GM23248 (cell line): ENCODE data around the gene KCTD5. TPM values are rescaled to one million over a fixed set of nuclear protein-coding genes. Genes with fewer than 3 reads are reported as not detected.
A peak's percentile ranks its signal among the peaks of the same experiment; 100 is the strongest.

Experiments
- DNase-seq: peaks from one replicate; pipeline ENCODE4 v3.0.0-alpha.2; 2015
- H2AFZ ChIP-seq: fragments of 200-600 bp; sonication (generic); 2 replicates; pipeline ENCODE4 v1.6.1; 2016; ENCODE audit warnings: antibody characterized with exemption
- H3F3A ChIP-seq: fragments of 200-600 bp; sonication (generic); 2 replicates; pipeline ENCODE4 v1.6.1; 2016; ENCODE audit warnings: mild to moderate bottlenecking, antibody characterized with exemption, mixed run types; ENCODE audit not compliant: insufficient read depth
- H3K27ac ChIP-seq: fragments of 200-600 bp; sonication (generic); 2 replicates; pipeline ENCODE4 v1.5.1; 2016; ENCODE audit warnings: mild to moderate bottlenecking
- H3K27me3 ChIP-seq: fragments of 200-600 bp; sonication (generic); replicated peaks from 2 replicates; pipeline ENCODE4 v1.6.1; 2016; ENCODE audit warnings: mild to moderate bottlenecking; ENCODE audit not compliant: insufficient read depth
- H3K36me3 ChIP-seq: fragments of 200-600 bp; sonication (generic); 2 replicates; pipeline ENCODE4 v1.6.1; 2016; ENCODE audit warnings: low read depth, mild to moderate bottlenecking
- H3K4me1 ChIP-seq: fragments of 200-600 bp; sonication (generic); 2 replicates; pipeline ENCODE4 v1.6.1; 2016; ENCODE audit warnings: mild to moderate bottlenecking; ENCODE audit not compliant: insufficient read depth
- H3K4me2 ChIP-seq: fragments of 200-600 bp; sonication (generic); one replicate; pipeline ENCODE4 v1.6.1; 2016; ENCODE audit warnings: mild to moderate bottlenecking; ENCODE audit not compliant: unreplicated experiment
- H3K4me3 ChIP-seq: fragments of 200-600 bp; sonication (generic); 2 replicates; pipeline ENCODE4 v1.5.1; 2016; ENCODE audit warnings: mild to moderate bottlenecking
- H3K79me2 ChIP-seq: fragments of 200-600 bp; sonication (generic); 2 replicates; pipeline ENCODE4 v1.6.1; 2016; ENCODE audit warnings: mild to moderate bottlenecking; ENCODE audit not compliant: insufficient read depth
- H3K9ac ChIP-seq: fragments of 200-600 bp; sonication (generic); 2 replicates; pipeline ENCODE4 v1.6.1; 2016; ENCODE audit warnings: mild to moderate bottlenecking
- H3K9me2 ChIP-seq: fragments of 200-600 bp; sonication (generic); 2 replicates; pipeline ENCODE4 v1.6.1; 2016; ENCODE audit warnings: mixed run types, mild to moderate bottlenecking, moderate library complexity; ENCODE audit not compliant: insufficient read depth
- H3K9me3 ChIP-seq: fragments of 200-600 bp; sonication (generic); one replicate; pipeline ENCODE4 v1.6.1; 2017; ENCODE audit warnings: low read depth
- H4K20me1 ChIP-seq: fragments of 200-600 bp; sonication (generic); 2 replicates; pipeline ENCODE4 v1.6.0; 2016; ENCODE audit not compliant: insufficient read depth
- EZH2 ChIP-seq: fragments of 200-600 bp; sonication (generic); IDR thresholded peaks from 2 replicates; pipeline ENCODE4 v1.6.1; 2018; ENCODE audit warnings: antibody characterized with exemption, mild to moderate bottlenecking; ENCODE audit not compliant: insufficient read depth, poor library complexity, severe bottlenecking
- EZH2phosphoT487 ChIP-seq: fragments of 200-600 bp; sonication (generic); IDR thresholded peaks from 2 replicates; pipeline ENCODE4 v1.6.1; 2018; ENCODE audit warnings: antibody characterized with exemption, moderate library complexity, mild to moderate bottlenecking, low read depth; ENCODE audit not compliant: insufficient read depth
- WGBS, 2 experiments: methylation state at CpG; one replicate each; pipeline ENCODE4 v1.1.6; 2015 to 2017; ENCODE audit warnings: low lambda C conversion rate in 2 of 2, low coverage in 1 of 2; ENCODE audit errors: missing lambda C conversion rate in 2 of 2; 5-methylcytosine and 5-hydroxymethylcytosine counted together
- in situ Hi-C: fragments of 300-500 bp; cut with MboI; formaldehyde crosslinking; loops from 2 replicates; pipeline ENCODE4 v1.15.0; 2020
- polyA plus RNA-seq: library from polyadenylated mRNA; unstranded; fragments of >200 nt; fragmentation: Nextera tagmentation; extraction: Ambion mirVana; gene quantifications from 2 replicates; pipeline ENCODE4 v1.2.1, GENCODE V29; 2016
- total RNA-seq: library from RNA; depleted of rRNA; stranded (reverse); fragments of >200 nt; shearing (Covaris generic); gene quantifications from 2 replicates; pipeline ENCODE4 v1.2.3, GENCODE V29; 2014

Gene KCTD5
- total and polyA plus RNA-seq, 2 experiments from 2014 or later, result 33.2 to 38.3 TPM

- Histone ChIP-seq H3K79me2 (peaks cover 30% of the 10 kb centered on the region), H3F3A (peaks cover 15% of the 10 kb centered on the region; the same call in 1 of the 2 replicates), H3K4me1 (peaks cover 7% of the 10 kb centered on the region; the same call in 1 of the 2 replicates), H3K36me3 (no peaks in the 10 kb centered on the region), H3K4me3 (no peak overlapping the region), H3K27me3 (no peaks in the 10 kb centered on the region), H3K4me2 (no peak overlapping the region), H3K9ac (no peak overlapping the region), H3K9me2 (no peaks in the 10 kb centered on the region), H3K27ac (no peak overlapping the region), H3K9me3 (no peaks in the 10 kb centered on the region), H4K20me1 (peaks cover 7% of the 10 kb centered on the region), H2AFZ (no peak overlapping the region)
- 88 to 92% methylated on average over 5 of the region's 5 CpGs for WGBS, 2 experiments
- in situ Hi-C loops, result no loop called here
- no peak for DNase-seq
- TF ChIP-seq EZH2phosphoT487 (no peak), EZH2 (no peak)
Observed at GRCh38 chr16:2749476-2749875, 67.2 kb downstream of the KCTD5 start.

- Histone ChIP-seq H3K9me2 (no peaks in the 10 kb centered on the region), H3K79me2 (peaks cover 35% of the 10 kb centered on the region), H3K36me3 (no peaks in the 10 kb centered on the region), H3K4me2 (no peak overlapping the region), H3K4me1 (peaks cover 10% of the 10 kb centered on the region), H3K9ac (no peak overlapping the region), H3F3A (peaks cover 20% of the 10 kb centered on the region; the same call in 1 of the 2 replicates), H3K27ac (no peak overlapping the region), H4K20me1 (peaks cover 12% of the 10 kb centered on the region), H3K27me3 (no peaks in the 10 kb centered on the region), H3K9me3 (no peaks in the 10 kb centered on the region), H3K4me3 (no peak overlapping the region), H2AFZ (no peak overlapping the region)
- in situ Hi-C loops, result no loop called here
- WGBS, 2 experiments, result 89 to 91% methylated on average over 6 of the region's 6 CpGs
- TF ChIP-seq EZH2 (no peak), EZH2phosphoT487 (no peak)
- no peak for DNase-seq
Observed at GRCh38 chr16:2749936-2750335, 67.6 kb downstream of the KCTD5 start.

GRCh38 chr16:2751577-2752034, 69.3 kb downstream of the KCTD5 start:
- H3K36me3 ChIP-seq, result no peaks in the 10 kb centered on the region
- H3K9me2 ChIP-seq, result no peaks in the 10 kb centered on the region
- peaks cover 21% of the 10 kb centered on the region for H3K4me1 ChIP-seq
- H3K4me2 ChIP-seq, result peak overlapping the region; percentile 74
- peak overlapping the region; percentile 94 for H3K9ac ChIP-seq
- no peak for TF ChIP-seq EZH2phosphoT487
- no peak for TF ChIP-seq EZH2
- DNase-seq, result no peak
- peak overlapping the region; percentile 88 for H2AFZ ChIP-seq
- peaks cover 22% of the 10 kb centered on the region; the same call in 1 of the 2 replicates for H3F3A ChIP-seq
- H3K27ac ChIP-seq, result peak overlapping the region; percentile 98
- H3K9me3 ChIP-seq, result no peaks in the 10 kb centered on the region
- WGBS, 2 experiments, result 46 to 51% methylated on average over 23 of the region's 23 CpGs
- peaks cover 52% of the 10 kb centered on the region for H3K79me2 ChIP-seq
- H3K27me3 ChIP-seq, result no peaks in the 10 kb centered on the region
- peak overlapping the region; percentile 95 for H3K4me3 ChIP-seq
- in situ Hi-C loops, result no loop called here
- peaks cover 29% of the 10 kb centered on the region for H4K20me1 ChIP-seq

- Histone ChIP-seq H3K9ac (peak within 1 kb of the TSS; percentile 94), H3K9me2 (no peaks in the 10 kb centered on the region), H3F3A (peaks cover 26% of the 10 kb centered on the region; the same call in 1 of the 2 replicates), H3K9me3 (no peaks in the 10 kb centered on the region), H3K4me2 (peak within 1 kb of the TSS; percentile 98), H2AFZ (peak within 1 kb of the TSS; percentile 88), H3K79me2 (peaks cover 58% of the 10 kb centered on the region), H3K4me3 (peak within 1 kb of the TSS; percentile 95), H3K27ac (peak within 1 kb of the TSS; percentile 98), H3K27me3 (no peaks in the 10 kb centered on the region), H4K20me1 (peaks cover 34% of the 10 kb centered on the region), H3K36me3 (no peaks in the 10 kb centered on the region; the same call in 1 of the 2 replicates), H3K4me1 (peaks cover 21% of the 10 kb centered on the region)
- peak; percentile 99 for DNase-seq
- WGBS, 2 experiments, result 1 to 3% methylated on average over 73 to 78 of the region's 99 CpGs
- TF ChIP-seq EZH2phosphoT487, result no peak
- TF ChIP-seq EZH2, result no peak
- in situ Hi-C loops, result no loop called here
Observed at GRCh38 chr16:2752035-2752849, 69.9 kb downstream of the KCTD5 start, which contains the start of gene SRRM2. SRRM2 (plus strand) TSS chr16:2752638; CDS start chr16:2756365, 3,727 bp downstream.
